ENCODE measurements around the gene TMEM209.

Gene TMEM209

DNA sequence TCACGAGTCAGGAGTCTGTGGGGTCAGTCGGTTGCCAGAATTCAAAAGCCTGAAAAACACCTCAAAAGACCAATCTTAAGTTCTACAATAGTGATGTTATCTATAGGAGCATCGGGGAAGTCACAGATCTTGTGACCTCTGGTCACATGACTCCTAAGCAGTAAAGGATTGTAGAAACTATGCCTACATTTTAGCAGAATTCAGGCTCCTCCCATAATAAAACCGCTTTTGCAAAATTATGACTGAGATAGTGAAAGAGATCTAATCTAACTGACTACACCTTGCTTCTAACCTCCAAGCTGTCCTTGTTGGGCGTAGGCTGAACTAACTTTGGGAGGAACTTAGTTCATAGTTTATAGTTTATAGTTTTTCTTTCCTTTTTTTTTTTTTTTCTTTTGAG lies 19.0 kb upstream of the TMEM209 start:
- no peak for DNase-seq (ENCODE audit: extremely low read depth, low read depth)
- no peak overlapping the region for H3K4me3 ChIP-seq (replicated peaks; ENCODE audit: low read depth, low read length)
- no peak for TF ChIP-seq CTCF (IDR thresholded peaks at IDR 0.05; ENCODE audit: low read depth, low read length, missing control alignments)

DNA sequence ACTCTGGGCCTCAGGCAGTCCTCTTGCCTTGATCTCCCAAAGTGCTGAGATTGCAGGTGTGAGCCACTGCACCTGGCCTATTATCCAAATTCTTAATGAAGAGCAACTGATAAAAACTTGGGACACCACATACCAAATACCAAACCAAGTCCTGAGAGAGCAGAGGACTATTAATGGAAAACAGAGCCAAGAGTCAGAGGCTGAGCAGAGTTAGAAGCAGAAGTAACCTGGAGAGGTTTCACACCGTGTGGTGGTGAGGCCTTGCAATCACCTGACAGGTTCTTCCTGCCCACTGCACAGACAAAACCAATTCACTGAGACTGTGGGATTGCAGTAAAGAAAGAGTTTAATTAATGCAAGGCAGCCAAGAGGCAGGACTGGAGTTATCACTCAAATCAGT lies 18.4 kb upstream of the TMEM209 start:
- H3K4me3 ChIP-seq (replicated peaks; ENCODE audit: low read depth, low read length), result no peak overlapping the region
- DNase-seq (ENCODE audit: extremely low read depth, low read depth), result no peak
- TF ChIP-seq CTCF (IDR thresholded peaks at IDR 0.05; ENCODE audit: low read depth, low read length, missing control alignments), result no peak

GRCh38 chr7:130221746-130222145 lies 16.5 kb upstream of the TMEM209 start:
- no peak overlapping the region for H3K4me3 ChIP-seq (replicated peaks; ENCODE audit: low read depth, low read length)
- no peak for DNase-seq (ENCODE audit: extremely low read depth, low read depth)
- no peak for TF ChIP-seq CTCF (IDR thresholded peaks at IDR 0.05; ENCODE audit: low read depth, low read length, missing control alignments)

DNA sequence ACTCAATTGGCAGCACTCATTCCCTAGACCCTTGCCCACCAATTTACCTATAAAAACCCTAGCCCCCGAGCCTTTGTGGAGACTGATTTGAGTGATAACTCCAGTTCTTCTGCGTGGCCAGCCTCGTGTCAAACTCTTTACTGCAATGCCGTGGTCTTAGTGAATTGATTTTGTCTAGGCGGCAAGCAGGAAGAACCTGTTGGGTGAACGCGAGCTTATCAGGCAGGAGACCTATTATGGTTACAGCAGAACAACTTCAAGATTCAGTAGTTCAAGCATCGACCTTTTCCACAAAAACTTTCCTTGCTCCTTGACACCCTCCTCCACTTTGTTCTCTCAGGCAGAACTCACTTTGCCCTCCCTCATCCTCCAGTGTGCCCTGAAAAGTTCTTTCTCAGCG lies 14.7 kb upstream of the TMEM209 start:
- no peak overlapping the region for H3K4me3 ChIP-seq (replicated peaks; ENCODE audit: low read depth, low read length)
- TF ChIP-seq CTCF (IDR thresholded peaks at IDR 0.05; ENCODE audit: low read depth, low read length, missing control alignments), result no peak
- DNase-seq (ENCODE audit: extremely low read depth, low read depth), result no peak

DNA sequence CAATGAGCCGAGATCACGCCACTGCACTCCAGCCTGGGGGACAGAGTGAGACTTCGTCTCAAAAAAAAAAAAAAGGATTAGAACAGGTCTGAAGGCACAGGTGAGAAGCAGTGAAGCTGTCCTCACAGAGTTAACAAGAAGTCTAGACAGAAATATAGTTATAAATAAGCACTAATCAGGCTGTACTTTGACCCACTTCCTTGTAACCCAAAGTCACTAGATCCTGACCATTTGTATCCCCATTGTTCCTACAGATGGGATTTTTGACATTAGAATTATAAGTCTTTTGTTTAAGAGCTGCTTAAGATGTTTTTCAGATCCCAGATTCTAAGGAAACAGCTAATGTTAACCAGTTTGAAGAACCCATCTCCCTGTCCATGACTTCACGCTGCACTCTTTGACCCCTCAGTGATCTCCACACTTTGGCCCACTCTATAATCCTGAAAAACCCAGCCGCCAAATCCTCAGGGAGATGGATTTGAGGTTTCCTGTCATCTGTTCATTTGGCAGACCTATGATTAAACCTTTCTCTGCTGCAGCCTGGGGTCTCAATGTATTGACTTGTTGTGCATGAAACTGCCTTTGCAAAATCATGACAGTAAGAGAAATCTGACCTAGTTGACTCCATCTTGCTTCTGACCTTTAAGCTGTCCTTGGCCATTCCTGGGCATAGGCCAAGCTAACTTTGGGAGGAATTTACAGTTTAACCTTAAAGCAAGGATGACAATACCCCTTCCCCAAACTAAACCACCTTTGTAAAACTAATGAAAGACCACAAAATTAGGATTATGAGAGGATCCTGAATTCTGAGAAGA lies 13.8 kb upstream of the TMEM209 start:
- no peak overlapping the region for H3K4me3 ChIP-seq (replicated peaks; ENCODE audit: low read depth, low read length)
- no peak for TF ChIP-seq CTCF (IDR thresholded peaks at IDR 0.05; ENCODE audit: low read depth, low read length, missing control alignments)
- no peak for DNase-seq (ENCODE audit: extremely low read depth, low read depth)

DNA sequence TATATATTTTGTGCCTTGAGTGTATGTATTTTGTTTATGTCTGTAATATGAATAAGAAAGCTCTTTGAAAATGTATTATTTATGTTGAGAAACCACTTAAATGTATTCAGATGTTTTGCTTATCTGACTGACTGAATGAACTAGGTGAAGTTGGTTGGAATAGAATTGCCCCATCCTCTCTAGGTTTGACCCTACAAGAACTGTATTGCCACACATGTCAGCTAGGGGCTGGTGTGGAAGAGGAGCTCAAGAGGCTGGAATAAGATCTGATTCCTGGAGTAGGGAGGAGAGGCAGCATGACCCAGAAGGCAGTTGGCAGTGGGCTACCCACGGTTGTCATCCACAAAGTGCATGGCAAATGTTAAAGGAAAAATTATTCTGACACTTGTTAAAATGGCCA lies 11.5 kb upstream of the TMEM209 start:
- DNase-seq (ENCODE audit: extremely low read depth, low read depth), result no peak
- TF ChIP-seq CTCF (IDR thresholded peaks at IDR 0.05; ENCODE audit: low read depth, low read length, missing control alignments), result no peak
- H3K4me3 ChIP-seq (replicated peaks; ENCODE audit: low read depth, low read length), result no peak overlapping the region

- no peak for DNase-seq (ENCODE audit: extremely low read depth, low read depth)
- H3K4me3 ChIP-seq (replicated peaks; ENCODE audit: low read depth, low read length), result no peak overlapping the region
- TF ChIP-seq CTCF (IDR thresholded peaks at IDR 0.05; ENCODE audit: low read depth, low read length, missing control alignments), result no peak
Measured at GRCh38 chr7:130216025-130216424, 10.8 kb upstream of the TMEM209 start.
